Naive thymus-derived CD4-positive, alpha-beta T cell (primary cell): ENCODE measurements around the gene CDH4. TPM values are rescaled to one million over a fixed set of nuclear protein-coding genes. Genes with fewer than 3 reads are reported as not detected.

Source experiments
- ATAC-seq: fragments of 150-1000 bp; cut with Tn5 transposase; 2 replicates; pipeline ENCODE4 v1.10.0; 2021; ENCODE audit warnings: mild to moderate bottlenecking, moderate library complexity
- CTCF ChIA-PET: fragments of 350-600 bp; sonication (Branson Sonifier 250); formaldehyde crosslinking; loops from one replicate; lab custom pipeline; 2021; ENCODE audit warnings: antibody characterized with exemption; lab: Charles Lee
- POLR2A ChIA-PET: fragments of 350-600 bp; sonication (Branson Sonifier 250); formaldehyde crosslinking; loops from one replicate; lab custom pipeline; 2021; ENCODE audit warnings: antibody characterized with exemption, inconsistent platforms; lab: Charles Lee
- DNase-seq, 9 donors: peaks; one replicate each; pipeline versions ENCODE4 v3.0.0 to v3.0.0-alpha.2; 2020 to 2022; ENCODE audit warnings: mixed read lengths in 1 of 9
- H3K27ac ChIP-seq: one replicate; pipeline ENCODE4 v1.7.0; 2013; ENCODE audit warnings: mild to moderate bottlenecking, low read depth, low read length, moderate library complexity
- H3K27me3 ChIP-seq, 2 donors: one replicate each; pipeline ENCODE4 v1.7.0; 2013; ENCODE audit warnings: low read length in 2 of 2, mild to moderate bottlenecking in 2 of 2, moderate library complexity in 2 of 2; ENCODE audit not compliant: control insufficient read depth in 2 of 2, insufficient read depth in 2 of 2
- H3K36me3 ChIP-seq, 3 experiments: 1 replicate in 2 of 3; 2 replicates in 1 of 3; pipeline ENCODE4 v1.7.0; 2013; ENCODE audit warnings: low read length in 3 of 3, mild to moderate bottlenecking in 3 of 3, moderate library complexity in 1 of 3; ENCODE audit not compliant: insufficient read depth in 3 of 3, control insufficient read depth in 2 of 3
- H3K4me1 ChIP-seq, 2 donors: one replicate each; pipeline ENCODE4 v1.7.0; 2013; ENCODE audit warnings: low read length in 2 of 2, mild to moderate bottlenecking in 2 of 2, moderate library complexity in 1 of 2; ENCODE audit not compliant: control insufficient read depth in 2 of 2, insufficient read depth in 2 of 2
- H3K4me3 ChIP-seq: 2 replicates; pipeline ENCODE4 v1.7.0; 2013; ENCODE audit warnings: mild to moderate bottlenecking, low read length
- H3K9me3 ChIP-seq, 3 experiments: 1 replicate in 2 of 3; 2 replicates in 1 of 3; pipeline ENCODE4 v1.7.0; 2013; ENCODE audit warnings: low read length in 3 of 3; ENCODE audit not compliant: control insufficient read depth in 2 of 3
- H3K27ac Mint-ChIP-seq, 9 donors: one replicate each; pipeline ENCODE4 v1.8.0; 2020 to 2022; ENCODE audit warnings: mixed read lengths in 9 of 9, mild to moderate bottlenecking in 8 of 9, moderate library complexity in 5 of 9, inconsistent platforms in 2 of 9
- H3K27me3 Mint-ChIP-seq, 5 donors: one replicate each; pipeline ENCODE4 v1.8.0; 2021 to 2022; ENCODE audit warnings: mixed read lengths in 5 of 5, mild to moderate bottlenecking in 1 of 5
- H3K36me3 Mint-ChIP-seq, 5 donors: one replicate each; pipeline ENCODE4 v1.8.0; 2020 to 2022; ENCODE audit warnings: mixed read lengths in 5 of 5, mild to moderate bottlenecking in 3 of 5, inconsistent platforms in 1 of 5
- H3K4me1 Mint-ChIP-seq, 7 donors: one replicate each; pipeline ENCODE4 v1.8.0; 2020 to 2022; ENCODE audit warnings: mixed read lengths in 7 of 7, mild to moderate bottlenecking in 3 of 7, inconsistent platforms in 1 of 7
- H3K4me3 Mint-ChIP-seq, 10 donors: one replicate each; pipeline ENCODE4 v1.8.0; 2020 to 2022; ENCODE audit warnings: mild to moderate bottlenecking in 10 of 10, mixed read lengths in 10 of 10, moderate library complexity in 6 of 10, inconsistent platforms in 2 of 10
- H3K9me3 Mint-ChIP-seq, 11 donors: one replicate each; pipeline ENCODE4 v1.8.0; 2020 to 2022; ENCODE audit warnings: mixed read lengths in 11 of 11, mild to moderate bottlenecking in 4 of 11, inconsistent platforms in 1 of 11, moderate library complexity in 1 of 11
- intact Hi-C, 2 donors: fragments of 100-400 bp; cut with micrococcal nuclease; formaldehyde crosslinking; loops; one replicate each; pipeline ENCODE4 v1.15.1; 2023
- polyA plus RNA-seq, 2 donors: library from polyadenylated mRNA; unstranded; fragments of 300-500 nt; fragmentation: Illumina TruSeq; gene quantifications; one replicate each; pipeline ENCODE4 v1.2.3, GENCODE V29; 2021
- total RNA-seq, 6 experiments: library from RNA in 5 of 6; stranded (reverse) in 5 of 6; gene quantifications; 1 replicate in 5 of 6; 2 replicates in 1 of 6; pipeline ENCODE4 v1.2.3 and lab custom pipeline; 2021 to 2026

CDH4 gene
- total and polyA plus RNA-seq, 7 experiments from 2014 or later, result 0.05 to 0.43 (median 0.14) TPM; not detected in 1

DNA sequence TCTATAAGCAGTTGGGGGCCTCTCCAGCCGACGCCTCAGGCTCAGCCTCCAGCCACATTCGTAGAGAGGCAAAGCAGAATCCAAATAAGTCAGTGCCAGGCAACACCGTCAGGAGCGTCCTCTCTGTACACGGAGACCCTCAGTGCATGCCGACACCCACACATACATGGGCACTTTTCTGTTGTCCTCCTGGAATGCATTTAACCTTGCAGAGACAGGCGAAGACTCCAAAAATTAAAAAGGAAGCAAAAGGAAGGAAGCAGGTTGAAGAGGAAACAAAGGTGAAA lies 487.7 kb downstream of the CDH4 start:
- CTCF ChIA-PET, result no interaction called here

GRCh38 chr20:61742097-61742825 lies 490.2 kb downstream of the CDH4 start:
- no peak overlapping the region for H3K27ac Mint-ChIP-seq
- H3K9me3 Mint-ChIP-seq, result peaks cover 0 to 8% (median under 1%) of the 10 kb centered on the region in 11 donors
- CTCF ChIA-PET, result no interaction called here
- H3K27me3 Mint-ChIP-seq, result peaks cover 0 to 4% (median 0%) of the 10 kb centered on the region in 5 donors
- ATAC-seq (no peak), DNase-seq (no peak)
- H3K36me3 Mint-ChIP-seq, result no peaks in the 10 kb centered on the region
- POLR2A ChIA-PET, result no interaction called here
- no peak overlapping the region for H3K4me3 ChIP-seq
- no peaks in the 10 kb centered on the region for H3K4me1 ChIP-seq
- H3K27ac ChIP-seq, result no peak overlapping the region
- H3K27me3 ChIP-seq, result no peaks in the 10 kb centered on the region
- H3K9me3 ChIP-seq, result no peaks in the 10 kb centered on the region
- H3K4me1 Mint-ChIP-seq, result no peaks in the 10 kb centered on the region
- no peak overlapping the region for H3K4me3 Mint-ChIP-seq
- no peaks in the 10 kb centered on the region for H3K36me3 ChIP-seq
- intact Hi-C loops, result no loop called here

More for the DNA sequence above, 487.7 kb downstream of the CDH4 start:
- Histone ChIP-seq H3K36me3 (no peaks in the 10 kb centered on the region), H3K4me3 (no peak overlapping the region), H3K27me3 (no peaks in the 10 kb centered on the region), H3K9me3 (no peaks in the 10 kb centered on the region), H3K27ac (no peak overlapping the region), H3K4me1 (no peaks in the 10 kb centered on the region)
- Mint-ChIP-seq H3K4me3 (no peak overlapping the region), H3K27me3 (peaks cover 0 to 16% (median 0%) of the 10 kb centered on the region in 5 donors), H3K36me3 (no peaks in the 10 kb centered on the region), H3K27ac (no peak overlapping the region), H3K9me3 (no peaks in the 10 kb centered on the region), H3K4me1 (no peaks in the 10 kb centered on the region)
- ATAC-seq (no peak), DNase-seq (no peak)
- POLR2A ChIA-PET, result no interaction called here
- intact Hi-C loops, result no loop called here

DNA sequence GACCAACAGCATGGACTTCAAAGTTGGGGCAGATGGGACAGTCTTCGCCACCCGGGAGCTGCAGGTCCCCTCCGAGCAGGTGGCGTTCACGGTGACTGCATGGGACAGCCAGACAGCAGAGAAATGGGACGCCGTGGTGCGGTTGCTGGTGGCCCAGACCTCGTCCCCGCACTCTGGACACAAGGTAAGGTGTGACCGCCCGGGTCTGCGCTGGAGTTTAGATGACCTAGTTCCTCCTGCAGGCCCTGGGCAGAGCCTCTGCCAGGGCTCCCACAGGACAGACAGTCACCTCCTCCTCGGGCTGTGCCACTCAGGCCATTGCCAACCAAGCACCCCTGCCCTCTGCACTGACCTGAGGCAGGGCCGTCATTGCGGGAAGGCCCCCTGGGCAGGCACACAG lies 491.5 kb downstream of the CDH4 start:
- no peak overlapping the region for H3K27ac ChIP-seq
- H3K4me3 Mint-ChIP-seq, result no peak overlapping the region
- H3K27me3 Mint-ChIP-seq, result peaks cover 0 to 10% (median 0%) of the 10 kb centered on the region in 5 donors
- ATAC-seq (no peak), DNase-seq (no peak)
- peaks cover 0 to 17% (median 5%) of the 10 kb centered on the region in 11 donors for H3K9me3 Mint-ChIP-seq
- peaks cover 0 to 5% (median 0%) of the 10 kb centered on the region in 5 donors for H3K36me3 Mint-ChIP-seq
- H3K27me3 ChIP-seq, result no peaks in the 10 kb centered on the region
- H3K4me1 Mint-ChIP-seq, result no peaks in the 10 kb centered on the region
- intact Hi-C loops, result no loop called here
- no peak overlapping the region for H3K4me3 ChIP-seq
- H3K27ac Mint-ChIP-seq, result no peak overlapping the region
- no peaks in the 10 kb centered on the region for H3K9me3 ChIP-seq
- ChIA-PET CTCF (no interaction called here), POLR2A (no interaction called here)
- no peaks in the 10 kb centered on the region for H3K4me1 ChIP-seq
- no peaks in the 10 kb centered on the region for H3K36me3 ChIP-seq

GRCh38 chr20:61744691-61745396 lies 492.8 kb downstream of the CDH4 start:
- Histone ChIP-seq H3K9me3 (no peaks in the 10 kb centered on the region), H3K4me3 (no peak overlapping the region), H3K27me3 (no peaks in the 10 kb centered on the region), H3K27ac (no peak overlapping the region), H3K4me1 (no peaks in the 10 kb centered on the region), H3K36me3 (no peaks in the 10 kb centered on the region)
- CTCF ChIA-PET, result no interaction called here
- Mint-ChIP-seq H3K27ac (no peak overlapping the region), H3K27me3 (peaks cover 0 to 10% (median 0%) of the 10 kb centered on the region in 5 donors), H3K9me3 (peaks cover 0 to 27% (median 5%) of the 10 kb centered on the region in 11 donors), H3K4me1 (no peaks in the 10 kb centered on the region), H3K4me3 (no peak overlapping the region), H3K36me3 (peaks cover 0 to 5% (median 0%) of the 10 kb centered on the region in 5 donors)
- intact Hi-C loops, result no loop called here
- no peak for DNase-seq
- no peak for ATAC-seq
- POLR2A ChIA-PET, result no interaction called here

- Mint-ChIP-seq H3K27ac (no peak overlapping the region), H3K27me3 (peaks cover 0 to 10% (median 0%) of the 10 kb centered on the region in 5 donors), H3K9me3 (peaks cover 2 to 34% (median 10%) of the 10 kb centered on the region in 11 donors), H3K36me3 (peaks cover 0 to 5% (median 0%) of the 10 kb centered on the region in 5 donors), H3K4me3 (no peak overlapping the region), H3K4me1 (no peaks in the 10 kb centered on the region)
- ChIA-PET CTCF (no interaction called here), POLR2A (no interaction called here)
- no peak for DNase-seq
- Histone ChIP-seq H3K27ac (no peak overlapping the region), H3K4me3 (no peak overlapping the region), H3K36me3 (no peaks in the 10 kb centered on the region), H3K9me3 (no peaks in the 10 kb centered on the region), H3K4me1 (no peaks in the 10 kb centered on the region), H3K27me3 (no peaks in the 10 kb centered on the region)
- ATAC-seq, result no peak
- intact Hi-C loops, result no loop called here
Measured at GRCh38 chr20:61745397-61746146, 493.5 kb downstream of the CDH4 start.

DNA sequence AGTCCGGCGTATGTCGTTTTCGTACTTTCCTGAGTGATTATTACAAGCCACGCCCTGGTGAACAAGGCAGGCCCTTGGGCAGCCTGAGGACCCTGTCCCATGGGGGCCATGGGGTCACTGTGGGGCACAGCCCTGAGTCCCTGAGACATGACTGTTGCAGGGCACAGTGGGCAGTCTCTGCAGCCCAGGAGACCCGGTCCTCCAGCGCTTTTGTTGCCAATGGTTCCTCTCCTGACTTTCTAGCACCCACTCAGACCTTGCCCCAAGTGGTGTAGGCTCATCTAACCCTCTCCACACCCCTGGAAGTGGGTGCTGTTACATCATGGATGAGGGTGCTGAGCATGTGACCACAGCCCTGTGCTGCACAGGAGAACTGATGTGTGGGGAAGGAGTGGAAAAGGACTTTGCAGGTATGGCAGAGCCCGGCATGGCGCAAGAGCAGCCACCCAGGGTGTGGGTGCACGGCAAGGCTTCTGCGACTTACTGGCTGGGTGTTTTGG lies 494.1 kb downstream of the CDH4 start:
- no peak overlapping the region for H3K4me3 ChIP-seq
- no peaks in the 10 kb centered on the region for H3K4me1 Mint-ChIP-seq
- H3K36me3 Mint-ChIP-seq, result peaks cover 0 to 5% (median 0%) of the 10 kb centered on the region in 5 donors
- peaks cover 2 to 37% (median 12%) of the 10 kb centered on the region in 11 donors for H3K9me3 Mint-ChIP-seq
- CTCF ChIA-PET, result no interaction called here
- no peak overlapping the region for H3K4me3 Mint-ChIP-seq
- POLR2A ChIA-PET, result no interaction called here
- H3K27ac ChIP-seq, result no peak overlapping the region
- H3K27me3 ChIP-seq, result no peaks in the 10 kb centered on the region
- DNase-seq (no peak), ATAC-seq (no peak)
- intact Hi-C loops, result no loop called here
- no peaks in the 10 kb centered on the region for H3K4me1 ChIP-seq
- no peaks in the 10 kb centered on the region for H3K36me3 ChIP-seq
- no peak overlapping the region for H3K27ac Mint-ChIP-seq
- peaks cover 0 to 3% (median 0%) of the 10 kb centered on the region in 3 experiments for H3K9me3 ChIP-seq
- H3K27me3 Mint-ChIP-seq, result peaks cover 0 to 10% (median 0%) of the 10 kb centered on the region in 5 donors
